ENCODE results near the gene LYSMD2. TPM values are rescaled to one million over a fixed set of nuclear protein-coding genes. Genes with fewer than 3 reads are reported as not detected.

The LYSMD2 gene, protein sequence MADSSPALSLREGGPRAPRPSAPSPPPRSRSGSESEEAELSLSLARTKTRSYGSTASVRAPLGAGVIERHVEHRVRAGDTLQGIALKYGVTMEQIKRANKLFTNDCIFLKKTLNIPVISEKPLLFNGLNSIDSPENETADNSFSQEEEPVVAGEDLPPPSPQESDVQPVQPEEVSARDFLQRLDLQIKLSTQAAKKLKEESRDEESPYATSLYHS
- total RNA-seq (2014; rRNA removed; shearing (Covaris generic)), result 22.5 and 23.5 TPM in 2 replicates
- 12.0 and 12.6 TPM in 2 replicates for polyA plus RNA-seq (2014; cell fraction: nucleus; rRNA removed)

DNA sequence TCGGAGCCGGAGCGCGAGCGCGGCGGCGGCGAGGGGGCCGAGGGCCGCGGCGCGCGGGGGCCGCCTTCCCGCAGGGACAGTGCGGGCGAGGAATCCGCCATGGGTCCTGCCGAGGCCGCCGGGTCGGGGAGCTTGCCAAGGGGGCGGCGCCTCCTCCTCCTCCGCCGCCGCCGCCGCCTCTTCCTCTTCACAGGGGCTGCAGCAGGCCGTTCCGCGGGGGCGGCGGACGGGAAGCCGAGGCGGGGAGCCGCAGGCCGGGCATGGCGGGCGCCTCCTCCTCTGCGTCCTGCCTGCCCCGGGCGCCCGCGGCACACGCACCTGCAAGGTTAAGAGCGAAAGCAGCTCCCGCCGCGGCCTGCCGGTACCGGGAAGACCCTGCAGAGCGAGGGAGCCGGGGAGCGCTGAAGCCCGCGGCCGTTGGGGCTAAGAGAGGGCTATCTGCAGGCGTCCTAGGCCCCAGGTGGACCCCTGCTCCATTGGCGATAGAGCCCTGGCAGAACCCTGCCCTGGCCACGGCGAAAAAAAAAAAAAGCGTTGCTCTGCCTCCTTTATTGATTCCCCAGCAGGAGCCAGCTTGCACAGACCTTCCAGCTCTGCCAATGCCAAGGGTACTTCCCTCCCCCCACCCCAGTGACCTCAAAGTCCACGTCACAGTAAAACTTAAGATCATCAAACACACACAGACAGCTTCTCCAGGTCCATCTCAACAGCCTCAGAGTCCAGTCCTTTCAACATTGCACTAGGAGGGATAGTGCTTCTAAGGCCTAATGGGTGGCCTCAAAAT, at the start of gene LYSMD2:
TSS of gene LYSMD2 (minus strand) at position 134 of the 784 bp plus-strand sequence. CDS start at position 101, 33 bp downstream.
- peak; percentile 28 for DNase-seq (ENCODE audit: extremely low read depth, low read depth)

DNA sequence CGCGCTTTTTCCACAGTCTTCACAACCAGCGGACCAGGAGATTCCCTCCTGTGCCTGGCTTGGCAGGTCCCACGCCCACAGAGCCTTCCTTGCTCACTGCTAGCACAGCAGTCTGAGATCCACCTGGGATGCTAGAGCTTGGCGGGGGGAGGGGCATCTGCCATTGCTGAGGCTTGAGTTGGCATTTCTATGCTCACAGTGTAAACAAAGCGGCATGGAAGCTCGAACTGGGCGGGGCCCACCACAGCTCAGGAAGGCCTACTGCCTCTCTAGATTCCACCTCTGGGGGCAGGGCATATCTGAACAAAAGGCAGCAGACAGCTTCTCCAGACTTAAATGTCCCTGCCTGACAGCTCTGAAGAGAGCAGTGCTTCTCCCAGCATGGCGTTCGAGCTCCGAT, 49.7 kb upstream of the LYSMD2 start:
- DNase-seq (ENCODE audit: extremely low read depth, low read depth), result peak; percentile 64

DNA sequence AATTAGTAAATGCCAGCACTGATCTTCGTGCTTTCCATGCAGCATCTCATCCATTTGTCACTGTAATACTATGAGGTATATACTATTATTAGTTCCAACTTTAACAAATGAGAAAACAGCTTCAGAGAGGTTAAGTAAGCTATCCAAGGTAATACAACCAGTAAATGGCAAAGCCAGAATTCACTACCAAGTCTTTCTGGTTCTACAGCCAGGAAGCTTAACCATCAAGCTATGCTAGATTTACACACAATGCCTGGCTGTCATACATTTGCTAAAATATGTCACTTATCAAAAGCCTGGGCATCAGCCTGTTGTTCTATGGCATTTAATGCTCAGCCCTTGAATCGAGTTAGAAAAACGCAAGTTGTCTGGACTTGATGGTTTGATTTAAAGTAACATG, 46.5 kb upstream of the LYSMD2 start:
- no peak for DNase-seq (ENCODE audit: extremely low read depth, low read depth)

DNA sequence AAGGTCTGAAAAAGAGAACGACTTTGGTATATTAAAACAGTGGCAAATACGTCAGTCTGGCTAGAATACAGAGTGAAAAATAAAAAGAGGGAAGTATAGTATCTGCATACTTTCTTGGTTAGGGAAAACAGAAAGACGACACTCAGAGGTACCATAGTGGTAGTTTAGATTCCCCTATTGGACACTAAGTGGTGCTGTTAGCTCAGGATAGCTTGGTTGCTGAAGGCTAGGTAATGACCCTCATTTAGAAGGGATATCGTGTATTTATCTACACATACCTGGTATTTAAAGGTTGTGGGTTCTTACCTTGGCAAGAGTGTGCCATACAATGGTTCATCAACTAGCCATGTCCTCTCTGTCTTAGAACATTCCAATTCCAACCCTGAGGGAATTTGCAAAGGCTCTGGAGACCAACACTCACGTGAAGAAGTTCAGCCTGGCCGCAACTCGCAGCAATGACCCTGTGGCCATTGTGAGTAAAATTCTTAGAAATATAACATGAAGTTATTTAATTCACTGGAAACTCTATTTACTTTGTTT, 45.0 kb upstream of the LYSMD2 start:
- no peak for DNase-seq (ENCODE audit: extremely low read depth, low read depth)

DNA sequence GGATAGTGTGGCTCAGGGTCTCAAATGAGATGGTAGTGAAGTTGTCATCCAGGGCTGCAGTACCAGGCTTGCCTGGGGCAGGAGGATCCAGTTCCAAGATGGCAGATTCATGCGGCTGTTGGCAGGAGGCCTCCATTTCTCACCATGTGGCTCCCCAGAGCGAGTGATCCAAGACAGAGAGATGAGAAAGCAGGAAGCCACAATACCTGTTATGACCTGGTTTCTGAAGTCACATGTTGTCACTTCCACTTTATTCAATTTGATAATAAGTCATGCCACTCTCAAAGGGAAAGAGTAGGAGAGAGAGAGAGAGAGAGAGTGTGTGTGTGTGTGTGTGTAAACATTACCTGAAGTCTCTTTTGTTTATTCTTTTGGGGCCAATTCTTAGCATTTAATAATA, 44.1 kb upstream of the LYSMD2 start:
- no peak for DNase-seq (ENCODE audit: extremely low read depth, low read depth)

DNA sequence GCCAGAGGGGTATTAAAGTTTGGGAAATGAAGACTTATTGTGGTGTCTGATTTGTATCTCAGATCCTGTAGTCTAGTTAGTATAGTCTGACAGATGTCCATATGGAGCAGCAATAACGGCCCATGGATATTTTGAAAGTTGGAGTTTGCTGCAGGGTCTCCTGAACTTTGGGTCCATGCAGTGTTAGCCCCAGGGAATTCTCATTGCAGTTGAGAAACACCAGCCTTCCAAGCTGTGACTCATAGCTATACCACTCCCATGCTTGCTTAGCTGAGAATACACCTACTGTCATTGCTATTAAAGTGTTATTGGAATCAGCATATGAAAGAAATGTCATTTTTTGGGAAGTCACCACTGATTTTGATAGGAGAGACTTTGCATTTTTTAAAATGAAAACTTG, 43.2 kb upstream of the LYSMD2 start:
- no peak for DNase-seq (ENCODE audit: extremely low read depth, low read depth)

DNA sequence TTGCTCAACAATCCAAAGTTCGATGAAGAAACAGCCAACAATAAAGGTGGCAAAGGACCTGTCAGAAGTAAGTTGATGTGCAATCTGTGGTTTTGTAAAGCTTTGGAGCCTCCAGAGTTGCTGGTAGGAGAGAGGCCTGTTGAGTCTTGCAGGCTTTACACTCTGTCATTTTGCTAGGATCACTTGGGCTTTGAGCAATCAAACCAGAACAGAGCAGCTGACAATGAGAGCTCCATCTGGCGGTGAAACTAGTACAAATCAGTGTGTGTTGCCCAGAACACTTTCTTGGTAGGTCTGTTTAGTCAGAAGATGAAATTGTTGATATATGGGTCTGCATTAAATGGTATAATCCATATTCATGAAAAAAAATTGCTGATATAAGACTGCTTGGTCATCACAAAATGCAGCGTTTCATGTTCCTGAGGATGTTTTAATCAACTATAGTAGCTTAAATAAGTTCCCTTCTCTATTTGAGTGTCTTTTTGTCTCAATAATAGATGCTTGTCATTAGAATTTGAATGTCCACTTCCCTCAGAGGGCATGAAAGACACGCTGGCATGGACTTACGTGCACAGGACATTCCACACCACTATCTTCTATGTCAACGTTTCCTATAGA, 39.6 kb upstream of the LYSMD2 start:
- DNase-seq (ENCODE audit: extremely low read depth, low read depth), result peak; percentile 83

DNA sequence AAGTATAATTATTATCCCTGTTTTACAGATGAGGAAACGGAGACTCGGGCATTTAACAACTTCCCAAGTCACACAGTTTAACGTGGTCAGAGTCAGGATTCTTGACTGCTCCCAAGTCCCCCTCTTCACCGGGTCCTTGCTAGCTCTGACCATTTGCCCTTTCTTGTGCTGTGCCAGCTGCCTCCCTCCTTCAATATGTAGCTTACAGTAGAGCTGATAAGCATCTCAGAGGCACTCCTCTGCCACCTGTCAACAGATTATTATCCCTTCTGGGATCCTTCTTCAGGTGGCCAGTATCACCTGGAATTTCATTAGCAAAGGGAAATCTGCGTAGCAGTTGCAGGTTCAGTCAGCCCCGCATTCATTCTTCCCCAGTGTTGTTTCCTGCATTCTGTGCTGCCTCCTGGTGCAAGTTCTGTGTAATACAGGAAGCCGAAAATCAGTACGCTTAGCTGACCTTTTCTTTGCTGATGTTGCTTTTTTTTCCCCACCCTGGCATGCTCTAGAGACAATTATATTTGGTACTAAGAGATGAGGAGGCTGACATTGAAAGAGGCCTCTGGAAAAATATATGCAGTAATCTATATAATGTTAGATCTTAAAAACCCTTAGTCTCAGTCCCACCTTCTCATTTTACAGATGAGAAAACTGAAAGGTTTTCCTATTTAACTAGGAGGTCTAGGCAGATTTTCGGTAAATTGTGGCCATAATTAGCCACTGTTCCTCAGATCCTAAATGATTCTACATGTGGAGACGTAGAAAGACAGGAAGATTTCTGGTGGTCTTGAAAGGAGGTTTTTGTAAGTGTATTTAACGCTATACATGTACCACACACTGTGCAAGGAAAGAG, 38.7 kb upstream of the LYSMD2 start:
- peak; percentile 58 for DNase-seq (ENCODE audit: extremely low read depth, low read depth)

DNA sequence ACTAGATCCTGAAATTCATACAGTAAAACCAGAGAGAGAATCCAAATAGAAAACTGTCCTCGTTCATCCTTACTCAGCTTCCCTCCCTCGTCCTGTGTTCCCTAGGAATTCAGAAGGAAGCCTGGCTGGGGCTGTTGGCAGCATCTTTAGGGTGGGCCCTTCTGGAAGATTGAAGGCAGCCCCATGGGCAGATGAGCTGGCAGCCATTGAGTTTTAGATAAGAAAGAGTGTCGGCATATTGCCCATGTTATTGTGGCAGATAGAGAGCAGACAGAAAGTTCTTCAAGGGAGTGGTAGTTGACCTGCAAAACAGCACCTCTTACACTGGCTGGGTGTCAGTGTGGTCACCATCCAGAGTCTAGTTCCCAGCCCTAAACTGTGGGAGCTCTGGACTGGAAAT, 37.5 kb upstream of the LYSMD2 start:
- DNase-seq (ENCODE audit: extremely low read depth, low read depth), result no peak

DNA sequence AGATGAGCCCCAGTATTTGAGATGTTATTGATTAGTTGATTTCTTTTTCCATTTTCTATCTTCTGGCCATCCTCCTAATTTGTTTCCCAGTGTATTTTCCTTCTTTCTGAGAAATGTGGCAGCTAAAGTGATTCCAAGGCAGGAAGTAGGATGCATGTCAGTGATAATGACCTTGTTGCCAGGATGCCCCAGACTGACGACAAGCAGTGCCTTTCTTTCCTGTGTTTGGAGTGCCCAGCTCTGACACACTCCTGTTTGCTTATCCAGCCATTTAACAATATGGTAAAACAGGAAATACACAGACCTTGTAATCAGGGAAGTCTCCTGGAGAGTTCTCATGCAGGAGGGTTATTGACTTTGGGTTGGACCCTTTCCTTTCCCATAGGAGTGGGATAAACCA, 34.3 kb upstream of the LYSMD2 start:
- DNase-seq (ENCODE audit: extremely low read depth, low read depth), result no peak

DNA sequence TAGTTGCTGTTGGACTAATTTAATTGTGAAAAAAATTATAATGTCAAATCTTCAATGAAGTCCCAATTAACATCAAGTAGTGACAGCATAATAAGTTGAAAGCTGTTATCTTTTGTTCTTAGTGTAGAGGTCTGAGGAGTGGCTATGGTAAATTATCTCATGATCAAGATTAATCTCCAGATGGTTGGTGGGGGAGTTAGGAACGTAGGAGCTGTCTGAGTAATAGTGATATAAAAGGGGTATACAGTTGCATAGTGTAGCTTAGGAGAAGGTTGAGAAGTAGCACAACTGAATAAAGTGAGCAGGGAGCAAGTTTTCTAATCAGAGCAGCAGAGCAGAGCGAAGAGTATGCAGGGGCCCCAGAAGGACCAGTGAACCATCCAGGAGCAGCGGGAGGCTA, 33.4 kb upstream of the LYSMD2 start:
- no peak for DNase-seq (ENCODE audit: extremely low read depth, low read depth)

DNA sequence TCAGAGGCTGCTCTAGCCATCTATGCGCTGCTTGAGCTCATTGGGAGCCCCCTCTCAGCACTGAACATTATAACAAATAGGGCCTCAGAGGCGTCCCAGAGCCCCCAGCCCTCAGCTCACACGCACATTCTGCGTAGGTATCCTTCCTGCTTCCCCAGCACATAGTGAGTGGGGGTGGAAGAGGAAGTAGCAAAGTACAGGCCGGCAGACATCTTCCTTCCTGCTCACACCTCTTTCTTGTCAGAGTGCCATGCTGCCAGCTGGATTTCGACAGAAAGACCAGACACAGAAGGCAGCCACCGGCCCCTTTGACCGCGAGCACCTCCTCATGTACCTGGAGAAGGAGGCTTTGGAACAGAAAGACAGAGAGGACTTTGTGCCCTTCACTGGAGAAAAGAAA, 30.6 kb upstream of the LYSMD2 start:
- DNase-seq (ENCODE audit: extremely low read depth, low read depth), result no peak

DNA sequence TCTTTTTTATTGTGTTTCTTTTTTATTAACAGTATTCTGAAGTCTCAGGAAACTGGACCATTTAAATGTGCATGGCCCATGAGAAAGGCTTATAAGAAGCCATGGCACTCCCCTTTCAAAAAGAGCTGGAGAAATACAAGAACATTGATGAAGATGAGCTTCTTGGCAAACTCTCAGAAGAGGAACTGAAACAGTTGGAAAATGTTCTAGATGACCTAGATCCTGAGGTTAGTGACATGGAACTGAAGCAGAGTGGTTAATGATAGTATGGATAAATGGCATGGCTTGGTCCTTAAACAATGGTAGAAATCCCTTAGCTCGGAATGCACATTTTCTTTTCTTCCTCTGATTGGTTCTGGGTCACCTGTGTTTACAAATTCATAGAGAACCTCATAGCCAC, 28.9 kb upstream of the LYSMD2 start:
- DNase-seq (ENCODE audit: extremely low read depth, low read depth), result no peak

DNA sequence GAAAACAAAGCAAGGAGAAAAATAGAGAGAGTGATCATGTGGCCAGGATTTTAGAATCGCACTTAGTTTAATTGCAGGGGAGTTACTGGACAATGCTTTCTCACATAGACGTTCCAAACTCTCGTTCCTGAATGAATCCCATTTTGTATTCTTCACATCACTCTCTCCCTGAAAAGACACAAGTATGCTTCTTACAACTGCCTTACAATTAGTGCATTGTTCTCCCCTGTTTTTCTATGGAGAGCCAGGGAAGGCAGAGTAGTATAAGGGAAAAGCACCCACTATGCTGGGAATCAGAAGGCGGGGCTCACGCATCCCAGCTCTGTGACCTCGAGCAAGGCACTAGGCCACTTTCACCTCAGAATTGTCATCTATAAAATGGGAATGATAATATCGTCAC, 28.3 kb upstream of the LYSMD2 start:
- DNase-seq (ENCODE audit: extremely low read depth, low read depth), result no peak

DNA sequence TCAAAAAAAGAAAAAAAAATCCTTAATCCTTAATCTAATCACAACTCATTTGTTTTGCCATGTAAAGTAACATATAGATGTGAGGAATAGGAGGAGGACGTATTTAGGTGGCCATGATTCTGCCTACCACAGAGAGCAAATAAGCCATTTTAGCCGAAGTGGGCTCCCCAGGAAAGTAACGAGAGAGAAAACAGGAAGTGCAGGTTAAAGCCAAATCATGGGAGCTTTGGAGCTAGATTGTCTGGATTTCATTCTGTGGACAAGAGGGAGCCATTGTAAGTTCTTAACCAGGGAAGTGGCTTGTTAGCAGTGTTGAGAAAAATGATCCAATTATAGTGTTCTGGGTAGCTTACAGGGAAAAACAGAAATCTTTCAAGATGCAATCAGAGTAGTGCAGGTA, 23.4 kb upstream of the LYSMD2 start:
- no peak for DNase-seq (ENCODE audit: extremely low read depth, low read depth)

DNA sequence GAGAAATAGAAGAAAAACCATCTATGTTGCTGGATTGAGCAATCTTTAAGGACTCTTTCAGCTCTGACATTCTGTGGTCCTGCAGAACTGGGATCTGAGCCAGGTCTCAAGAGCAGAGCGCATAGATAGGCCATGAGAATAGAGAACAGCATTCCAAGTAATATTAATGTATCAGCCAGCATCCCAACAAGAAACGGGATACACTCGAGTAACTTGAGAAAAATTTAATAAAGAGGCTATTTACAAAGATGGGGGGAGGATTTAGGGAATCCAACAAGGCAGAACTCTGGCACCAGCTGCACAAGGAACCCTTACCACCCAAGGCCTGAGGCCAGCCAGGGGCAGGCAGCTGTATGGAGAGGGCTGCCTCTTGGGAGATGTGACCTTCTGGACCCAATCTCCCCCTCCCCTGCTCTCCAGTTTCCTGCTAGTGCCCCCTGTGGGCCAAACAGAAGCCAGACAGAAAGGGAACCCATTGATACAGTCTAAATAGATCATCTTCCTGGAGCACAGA, 22.2 kb upstream of the LYSMD2 start:
- DNase-seq (ENCODE audit: extremely low read depth, low read depth), result no peak

DNA sequence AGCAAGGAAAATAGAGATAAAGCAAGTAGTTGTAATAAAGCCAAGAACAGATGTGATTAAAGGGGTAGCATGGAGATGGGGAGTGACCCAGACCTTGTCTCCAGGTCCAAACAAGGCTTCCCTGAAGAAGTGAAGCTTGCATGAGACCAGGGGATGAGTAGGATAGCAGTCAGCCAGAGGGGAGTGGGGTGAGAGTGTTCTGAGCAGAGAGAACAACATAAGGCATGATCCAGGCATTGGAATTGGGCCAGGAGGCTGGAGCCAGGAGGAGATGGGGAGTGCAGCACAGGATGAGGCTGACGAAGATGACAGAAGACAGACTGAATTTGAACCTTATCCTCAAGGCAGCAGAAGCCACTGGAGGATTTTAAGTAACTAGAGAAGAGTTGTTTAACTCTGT, 21.2 kb upstream of the LYSMD2 start:
- DNase-seq (ENCODE audit: extremely low read depth, low read depth), result no peak

DNA sequence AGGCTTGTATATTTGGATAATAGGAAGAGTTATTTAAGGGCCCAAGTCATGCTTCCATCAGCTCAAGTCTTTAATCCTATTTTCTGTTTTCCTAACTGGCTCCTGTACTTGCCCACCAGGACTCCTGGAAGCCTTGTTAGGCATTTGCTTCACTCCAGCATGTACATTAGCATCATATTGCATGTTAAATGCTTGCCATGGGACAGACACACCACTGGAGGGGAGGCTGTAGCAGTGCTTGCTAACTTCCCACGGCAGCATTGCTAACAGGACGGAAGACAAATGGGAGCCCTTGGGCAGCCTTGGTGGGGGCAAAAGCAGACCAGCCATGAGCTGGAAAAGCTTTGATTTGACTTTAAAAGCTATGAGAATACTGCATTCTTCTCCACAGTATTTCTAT, 20.0 kb upstream of the LYSMD2 start:
- DNase-seq (ENCODE audit: extremely low read depth, low read depth), result no peak

DNA sequence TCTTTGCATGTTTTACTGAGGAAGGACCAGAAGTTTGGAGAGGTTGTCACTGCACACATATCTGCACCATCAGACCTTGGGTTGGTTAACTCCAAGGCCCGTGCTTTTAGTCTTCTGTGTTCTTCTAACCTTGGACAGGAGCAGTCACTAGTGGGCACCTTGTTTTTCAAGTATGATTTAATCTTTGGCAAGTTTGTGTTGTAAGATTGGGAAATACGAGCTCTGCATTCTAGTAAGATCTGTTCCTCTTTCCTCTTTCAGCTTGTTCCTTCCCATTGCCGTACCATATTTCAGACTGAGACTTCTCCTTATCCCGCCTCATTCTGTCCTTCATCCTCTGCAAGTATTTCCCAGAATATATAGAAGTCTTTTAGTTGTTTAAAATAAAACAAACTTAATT, 19.0 kb upstream of the LYSMD2 start:
- no peak for DNase-seq (ENCODE audit: extremely low read depth, low read depth)

DNA sequence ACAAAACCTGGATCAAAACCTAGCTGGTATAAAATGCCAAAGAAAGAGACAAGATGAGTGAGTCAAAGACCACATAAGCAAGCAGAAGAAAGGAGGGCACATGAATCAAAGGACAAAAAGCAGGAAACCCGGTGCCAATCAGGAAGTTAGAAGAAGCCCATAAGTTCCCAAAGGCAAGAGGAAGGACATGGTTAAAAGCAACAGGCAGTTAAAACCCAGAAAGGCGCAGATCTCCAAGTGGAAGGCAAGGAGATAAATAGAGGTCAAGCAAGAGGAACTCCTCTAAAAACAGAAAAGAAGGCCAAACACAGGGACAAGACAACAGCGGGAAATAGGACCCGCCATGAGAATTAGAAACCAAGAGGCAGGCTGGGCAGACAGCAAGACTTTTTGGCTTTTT, 18.3 kb upstream of the LYSMD2 start:
- no peak for DNase-seq (ENCODE audit: extremely low read depth, low read depth)
